ENCODE results near the gene KRTAP5-6.

DNA sequence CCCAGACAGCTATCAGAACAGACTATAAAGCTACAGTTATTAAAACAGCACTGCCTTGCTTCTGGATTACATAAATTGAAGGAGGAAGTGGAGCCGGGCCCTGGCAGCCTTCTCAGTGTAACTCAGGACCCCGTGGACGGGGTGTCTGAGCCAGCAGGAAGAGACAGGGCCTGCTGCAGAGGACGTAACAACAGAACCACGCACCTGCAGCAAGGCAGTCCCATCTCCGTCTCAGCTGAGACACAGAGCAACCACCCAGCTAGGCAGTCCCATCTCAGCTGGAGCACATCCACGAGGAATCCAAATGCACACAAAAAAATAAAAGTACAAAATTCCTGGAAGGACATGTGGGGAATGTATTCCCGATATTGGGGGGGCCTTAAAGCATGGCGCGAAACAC is 17.1 kb upstream of the KRTAP5-6 start:
- TF ChIP-seq POLR2A (IDR thresholded peaks at IDR 0.05), result no peak
- TF ChIP-seq, protein P1, sequence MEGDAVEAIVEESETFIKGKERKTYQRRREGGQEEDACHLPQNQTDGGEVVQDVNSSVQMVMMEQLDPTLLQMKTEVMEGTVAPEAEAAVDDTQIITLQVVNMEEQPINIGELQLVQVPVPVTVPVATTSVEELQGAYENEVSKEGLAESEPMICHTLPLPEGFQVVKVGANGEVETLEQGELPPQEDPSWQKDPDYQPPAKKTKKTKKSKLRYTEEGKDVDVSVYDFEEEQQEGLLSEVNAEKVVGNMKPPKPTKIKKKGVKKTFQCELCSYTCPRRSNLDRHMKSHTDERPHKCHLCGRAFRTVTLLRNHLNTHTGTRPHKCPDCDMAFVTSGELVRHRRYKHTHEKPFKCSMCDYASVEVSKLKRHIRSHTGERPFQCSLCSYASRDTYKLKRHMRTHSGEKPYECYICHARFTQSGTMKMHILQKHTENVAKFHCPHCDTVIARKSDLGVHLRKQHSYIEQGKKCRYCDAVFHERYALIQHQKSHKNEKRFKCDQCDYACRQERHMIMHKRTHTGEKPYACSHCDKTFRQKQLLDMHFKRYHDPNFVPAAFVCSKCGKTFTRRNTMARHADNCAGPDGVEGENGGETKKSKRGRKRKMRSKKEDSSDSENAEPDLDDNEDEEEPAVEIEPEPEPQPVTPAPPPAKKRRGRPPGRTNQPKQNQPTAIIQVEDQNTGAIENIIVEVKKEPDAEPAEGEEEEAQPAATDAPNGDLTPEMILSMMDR (IDR thresholded peaks at IDR 0.05 in 4 of 5, conservative IDR thresholded peaks at IDR 0.05 in 1 of 5), result no peak

Data from gastrocnemius medialis (tissue), 4 donors.